Measurements from ENCODE around the gene TADA3.

DNA sequence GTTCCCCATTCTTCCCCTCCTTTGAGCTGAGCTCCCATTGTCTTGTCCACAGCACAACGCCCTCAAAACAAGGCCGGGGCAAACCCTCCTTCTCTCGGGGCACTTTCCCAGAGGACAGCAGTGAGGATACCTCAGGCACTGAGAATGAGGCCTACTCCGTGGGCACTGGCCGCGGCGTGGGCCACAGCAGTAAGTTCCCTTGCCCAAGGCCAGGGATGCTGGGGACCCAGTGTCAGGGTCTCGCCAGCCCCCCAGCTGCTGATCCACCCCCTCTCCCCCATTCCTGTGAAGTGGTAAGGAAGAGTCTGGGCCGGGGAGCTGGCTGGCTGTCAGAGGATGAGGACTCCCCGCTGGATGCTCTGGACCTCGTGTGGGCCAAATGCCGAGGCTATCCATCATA is 46.8 kb downstream of the TADA3 start:
- TF ChIP-seq POLR2AphosphoS5 (IDR thresholded peaks at IDR 0.05; ENCODE audit: low read depth, low read length) = no peak
- no peak for TF ChIP-seq FOXP2 (optimal IDR thresholded peaks at IDR 0.05; ENCODE audit: borderline replicate concordance, extremely low read depth, extremely low read length, insufficient read depth)
- TF ChIP-seq SIN3A (IDR thresholded peaks at IDR 0.05; ENCODE audit: borderline replicate concordance, insufficient read depth, low read length) = no peak
- TF ChIP-seq, protein P1, sequence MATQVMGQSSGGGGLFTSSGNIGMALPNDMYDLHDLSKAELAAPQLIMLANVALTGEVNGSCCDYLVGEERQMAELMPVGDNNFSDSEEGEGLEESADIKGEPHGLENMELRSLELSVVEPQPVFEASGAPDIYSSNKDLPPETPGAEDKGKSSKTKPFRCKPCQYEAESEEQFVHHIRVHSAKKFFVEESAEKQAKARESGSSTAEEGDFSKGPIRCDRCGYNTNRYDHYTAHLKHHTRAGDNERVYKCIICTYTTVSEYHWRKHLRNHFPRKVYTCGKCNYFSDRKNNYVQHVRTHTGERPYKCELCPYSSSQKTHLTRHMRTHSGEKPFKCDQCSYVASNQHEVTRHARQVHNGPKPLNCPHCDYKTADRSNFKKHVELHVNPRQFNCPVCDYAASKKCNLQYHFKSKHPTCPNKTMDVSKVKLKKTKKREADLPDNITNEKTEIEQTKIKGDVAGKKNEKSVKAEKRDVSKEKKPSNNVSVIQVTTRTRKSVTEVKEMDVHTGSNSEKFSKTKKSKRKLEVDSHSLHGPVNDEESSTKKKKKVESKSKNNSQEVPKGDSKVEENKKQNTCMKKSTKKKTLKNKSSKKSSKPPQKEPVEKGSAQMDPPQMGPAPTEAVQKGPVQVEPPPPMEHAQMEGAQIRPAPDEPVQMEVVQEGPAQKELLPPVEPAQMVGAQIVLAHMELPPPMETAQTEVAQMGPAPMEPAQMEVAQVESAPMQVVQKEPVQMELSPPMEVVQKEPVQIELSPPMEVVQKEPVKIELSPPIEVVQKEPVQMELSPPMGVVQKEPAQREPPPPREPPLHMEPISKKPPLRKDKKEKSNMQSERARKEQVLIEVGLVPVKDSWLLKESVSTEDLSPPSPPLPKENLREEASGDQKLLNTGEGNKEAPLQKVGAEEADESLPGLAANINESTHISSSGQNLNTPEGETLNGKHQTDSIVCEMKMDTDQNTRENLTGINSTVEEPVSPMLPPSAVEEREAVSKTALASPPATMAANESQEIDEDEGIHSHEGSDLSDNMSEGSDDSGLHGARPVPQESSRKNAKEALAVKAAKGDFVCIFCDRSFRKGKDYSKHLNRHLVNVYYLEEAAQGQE (IDR thresholded peaks at IDR 0.05; ENCODE audit: insufficient read depth in 1 of 2, low read depth in 2 of 2, low read length in 2 of 2) = no peak

Measured in PFSK-1 (cell line).